Measurements from ENCODE around the gene ARL17B. TPM values are rescaled to one million over a fixed set of nuclear protein-coding genes. Genes with fewer than 3 reads are reported as not detected.
"Not testable (repeated sequence)": the region's sequence is repeated elsewhere in the genome, so short reads cannot be mapped to it uniquely, and the experiment has no call there.

ARL17B gene
- total RNA-seq, 1 experiment from 2014 or later, result 14.2 TPM

DNA sequence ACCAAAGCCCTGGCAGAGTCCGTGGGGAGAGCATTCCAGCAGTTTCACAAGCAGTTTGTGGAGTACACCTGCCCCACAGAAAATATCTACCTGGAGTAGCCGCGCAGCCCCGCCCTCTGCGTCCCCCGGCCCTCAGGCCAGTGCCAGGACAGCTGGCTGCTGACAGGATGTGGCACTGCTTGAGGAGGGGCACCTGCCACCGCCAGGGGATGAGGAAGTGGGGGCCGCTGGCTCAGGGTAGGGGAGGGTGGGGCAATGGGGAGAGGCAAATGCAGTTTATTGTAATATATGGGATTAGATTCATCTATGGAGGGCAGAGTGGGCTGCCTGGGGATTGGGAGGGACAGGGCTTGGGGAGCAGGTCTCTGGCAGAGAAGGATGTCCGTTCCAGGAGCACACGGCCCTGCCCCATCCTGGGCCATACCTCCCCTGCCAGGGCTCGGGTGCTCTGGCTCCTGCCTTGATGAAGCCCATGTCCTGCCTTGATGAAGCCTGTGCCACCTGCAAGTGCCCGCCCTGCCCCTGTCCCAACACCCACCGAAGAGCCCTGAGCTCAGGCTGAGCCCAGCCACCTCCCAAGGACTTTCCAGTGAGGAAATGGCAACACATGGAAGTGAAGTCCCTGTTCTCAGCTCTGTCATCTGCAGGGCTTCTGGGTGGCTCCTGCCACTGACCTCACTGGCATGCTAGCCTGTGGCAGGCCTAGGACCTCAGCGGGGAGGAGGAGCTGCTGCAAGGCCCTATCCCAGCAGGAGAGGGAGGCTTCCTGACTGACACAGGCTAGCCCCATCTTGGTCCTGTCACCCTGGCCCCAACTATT is 116.4 kb downstream of the ARL17B start:
- POLR2A ChIA-PET; intact Hi-C loops (cut with micrococcal nuclease); DNase-seq (ENCODE audit: unreplicated experiment); H3K36me3 Mint-ChIP-seq (ENCODE audit: insufficient read depth, unreplicated experiment); BruUV-seq (replicated peaks); H3K4me1 Mint-ChIP-seq (ENCODE audit: insufficient read depth, unreplicated experiment); H3K4me3 Mint-ChIP-seq (ENCODE audit: unreplicated experiment); H3K27ac Mint-ChIP-seq (ENCODE audit: low read depth, unreplicated experiment); H3K9me3 Mint-ChIP-seq (ENCODE audit: unreplicated experiment); CTCF ChIA-PET: not testable (repeated sequence)
- peaks cover 23% of the 10 kb centered on the region for H3K27me3 Mint-ChIP-seq (ENCODE audit: insufficient read depth, unreplicated experiment)

DNA sequence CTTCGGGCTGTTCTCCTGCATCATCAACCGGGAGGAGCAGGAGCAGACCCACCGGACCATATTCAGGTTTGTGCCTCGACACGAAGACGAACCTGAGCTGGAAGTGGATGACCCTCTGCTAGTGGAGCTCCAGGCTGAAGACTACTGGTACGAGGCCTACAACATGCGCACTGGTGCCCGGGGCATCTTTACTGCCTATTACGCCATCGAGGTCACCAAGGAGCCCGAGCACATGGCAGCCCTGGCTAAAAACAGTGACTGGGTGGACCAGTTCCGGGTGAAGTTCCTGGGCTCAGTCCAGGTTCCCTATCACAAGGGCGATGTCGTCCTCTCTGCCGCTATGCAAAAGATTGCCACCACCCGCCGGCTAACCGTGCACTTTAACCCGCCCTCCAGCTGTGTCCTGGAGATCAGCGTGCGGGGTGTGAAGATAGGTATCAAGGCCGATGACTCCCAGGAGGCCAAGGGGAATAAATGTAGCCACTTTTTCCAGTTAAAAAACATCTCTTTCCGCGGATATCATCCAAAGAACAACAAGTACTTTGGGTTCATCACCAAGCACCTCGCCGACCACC is 117.1 kb downstream of the ARL17B start:
- peaks cover 17% of the 10 kb centered on the region for H3K27me3 Mint-ChIP-seq (ENCODE audit: insufficient read depth, unreplicated experiment)
- H3K36me3 Mint-ChIP-seq (ENCODE audit: insufficient read depth, unreplicated experiment); CTCF ChIA-PET; DNase-seq (ENCODE audit: unreplicated experiment); H3K27ac Mint-ChIP-seq (ENCODE audit: low read depth, unreplicated experiment); H3K4me1 Mint-ChIP-seq (ENCODE audit: insufficient read depth, unreplicated experiment); intact Hi-C loops (cut with micrococcal nuclease); H3K9me3 Mint-ChIP-seq (ENCODE audit: unreplicated experiment); POLR2A ChIA-PET; BruUV-seq (replicated peaks); H3K4me3 Mint-ChIP-seq (ENCODE audit: unreplicated experiment): not testable (repeated sequence)

DNA sequence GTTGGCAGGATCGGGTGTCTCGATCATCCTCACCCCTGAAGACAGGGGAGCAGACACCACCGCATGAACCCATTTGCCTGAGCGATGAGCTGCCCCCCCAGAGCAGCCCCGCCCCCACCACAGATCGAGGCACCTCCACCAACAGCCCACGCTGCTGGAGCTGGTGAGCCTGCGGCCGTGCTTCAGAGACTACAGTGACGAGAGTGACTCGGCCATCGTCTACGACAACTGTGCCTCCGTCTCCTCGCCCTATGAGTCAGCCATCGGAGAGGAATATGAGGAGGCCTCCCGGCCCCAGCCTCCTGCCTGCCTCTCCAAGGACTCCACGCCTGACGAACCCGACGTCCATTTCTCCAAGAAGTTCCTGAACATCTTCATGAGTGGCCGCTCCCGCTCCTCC is 117.6 kb downstream of the ARL17B start:
- H3K9me3 Mint-ChIP-seq (ENCODE audit: unreplicated experiment); CTCF ChIA-PET; H3K4me3 Mint-ChIP-seq (ENCODE audit: unreplicated experiment); DNase-seq (ENCODE audit: unreplicated experiment); POLR2A ChIA-PET; BruUV-seq (replicated peaks); H3K27ac Mint-ChIP-seq (ENCODE audit: low read depth, unreplicated experiment); H3K4me1 Mint-ChIP-seq (ENCODE audit: insufficient read depth, unreplicated experiment); intact Hi-C loops (cut with micrococcal nuclease); H3K36me3 Mint-ChIP-seq (ENCODE audit: insufficient read depth, unreplicated experiment): not testable (repeated sequence)
- peaks cover 12% of the 10 kb centered on the region for H3K27me3 Mint-ChIP-seq (ENCODE audit: insufficient read depth, unreplicated experiment)

DNA sequence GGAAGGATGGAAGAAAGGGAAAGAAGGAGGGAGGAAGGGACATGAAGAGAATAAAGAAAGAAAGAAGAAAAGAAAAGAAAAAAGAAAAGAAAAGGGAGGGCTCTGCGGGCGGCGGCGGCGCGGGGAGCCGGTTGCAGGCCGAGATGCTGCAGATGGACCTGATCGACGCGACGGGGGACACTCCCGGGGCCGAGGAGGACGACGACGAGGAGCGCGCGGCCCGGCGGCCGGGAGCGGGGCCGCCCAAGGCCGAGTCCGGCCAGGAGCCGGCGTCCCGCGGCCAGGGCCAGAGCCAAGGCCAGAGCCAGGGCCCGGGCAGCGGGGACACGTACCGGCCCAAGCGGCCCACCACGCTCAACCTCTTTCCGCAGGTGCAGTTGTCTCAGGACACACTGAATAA is 118.1 kb downstream of the ARL17B start:
- H3K4me1 Mint-ChIP-seq (ENCODE audit: insufficient read depth, unreplicated experiment); intact Hi-C loops (cut with micrococcal nuclease); H3K27ac Mint-ChIP-seq (ENCODE audit: low read depth, unreplicated experiment); H3K9me3 Mint-ChIP-seq (ENCODE audit: unreplicated experiment); H3K36me3 Mint-ChIP-seq (ENCODE audit: insufficient read depth, unreplicated experiment); CTCF ChIA-PET; POLR2A ChIA-PET; BruUV-seq (replicated peaks); DNase-seq (ENCODE audit: unreplicated experiment); H3K4me3 Mint-ChIP-seq (ENCODE audit: unreplicated experiment): not testable (repeated sequence)
- peaks cover 11% of the 10 kb centered on the region for H3K27me3 Mint-ChIP-seq (ENCODE audit: insufficient read depth, unreplicated experiment)

DNA sequence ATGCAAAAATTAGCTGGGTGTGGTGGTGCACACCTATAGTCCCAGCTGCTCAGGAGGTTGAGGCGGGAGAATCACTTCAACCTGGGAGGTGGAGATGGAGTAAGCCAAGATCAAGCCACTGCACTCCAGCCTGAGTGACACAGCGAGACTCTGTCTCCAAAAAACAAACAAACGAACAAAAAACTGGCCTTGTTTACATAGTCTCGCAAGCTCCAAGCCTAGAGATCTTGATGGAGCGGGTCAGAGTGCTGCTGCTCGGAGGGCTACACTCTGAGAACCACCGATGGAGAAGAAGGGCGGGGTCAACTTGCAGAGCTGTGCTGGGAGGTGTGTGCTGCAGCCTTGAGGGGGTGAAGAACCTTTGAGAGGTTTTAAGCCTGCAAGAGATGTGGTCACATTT is 130.2 kb downstream of the ARL17B start:
- H3K27ac Mint-ChIP-seq (ENCODE audit: low read depth, unreplicated experiment); intact Hi-C loops (cut with micrococcal nuclease); DNase-seq (ENCODE audit: unreplicated experiment); H3K4me1 Mint-ChIP-seq (ENCODE audit: insufficient read depth, unreplicated experiment); H3K36me3 Mint-ChIP-seq (ENCODE audit: insufficient read depth, unreplicated experiment); POLR2A ChIA-PET; CTCF ChIA-PET; H3K4me3 Mint-ChIP-seq (ENCODE audit: unreplicated experiment); BruUV-seq (replicated peaks); H3K9me3 Mint-ChIP-seq (ENCODE audit: unreplicated experiment): not testable (repeated sequence)
- H3K27me3 Mint-ChIP-seq (ENCODE audit: insufficient read depth, unreplicated experiment), result peaks cover 10% of the 10 kb centered on the region

DNA sequence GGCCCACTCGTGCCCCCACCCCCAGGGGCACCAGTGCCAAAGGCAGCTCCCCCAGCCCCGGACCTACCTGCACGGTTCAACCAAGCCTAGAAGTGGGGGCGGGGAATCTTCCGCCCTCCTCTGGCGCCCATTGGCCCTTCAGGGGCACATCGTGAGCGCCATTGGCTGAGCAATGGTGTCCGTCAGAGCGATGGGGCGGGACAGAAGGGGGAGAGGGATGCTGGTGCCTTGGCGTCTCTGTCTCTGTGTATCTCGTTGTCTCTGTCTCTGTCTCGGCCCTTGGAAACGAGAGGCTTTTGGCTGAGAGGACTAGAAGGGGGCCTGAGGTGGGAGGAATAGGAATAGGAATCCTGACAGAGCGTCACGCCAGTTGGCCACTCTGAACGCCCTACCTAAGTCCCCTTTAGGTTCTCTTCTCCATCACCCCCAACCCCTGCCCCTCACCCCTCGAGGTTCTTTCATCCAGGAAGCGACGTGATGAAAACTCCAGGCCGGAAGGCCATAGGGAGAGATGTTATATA is 136.2 kb downstream of the ARL17B start:
- Mint-ChIP-seq H3K27ac (ENCODE audit: low read depth, unreplicated experiment) (peak overlapping the region; percentile 51), H3K36me3 (ENCODE audit: insufficient read depth, unreplicated experiment) (peaks cover 12% of the 10 kb centered on the region), H3K4me3 (ENCODE audit: unreplicated experiment) (peak overlapping the region; percentile 82)
- H3K4me1 Mint-ChIP-seq (ENCODE audit: insufficient read depth, unreplicated experiment); POLR2A ChIA-PET; CTCF ChIA-PET; intact Hi-C loops (cut with micrococcal nuclease); BruUV-seq (replicated peaks); H3K9me3 Mint-ChIP-seq (ENCODE audit: unreplicated experiment); H3K27me3 Mint-ChIP-seq (ENCODE audit: insufficient read depth, unreplicated experiment): not testable (repeated sequence)
- DNase-seq (ENCODE audit: unreplicated experiment), result peak; percentile 94

DNA sequence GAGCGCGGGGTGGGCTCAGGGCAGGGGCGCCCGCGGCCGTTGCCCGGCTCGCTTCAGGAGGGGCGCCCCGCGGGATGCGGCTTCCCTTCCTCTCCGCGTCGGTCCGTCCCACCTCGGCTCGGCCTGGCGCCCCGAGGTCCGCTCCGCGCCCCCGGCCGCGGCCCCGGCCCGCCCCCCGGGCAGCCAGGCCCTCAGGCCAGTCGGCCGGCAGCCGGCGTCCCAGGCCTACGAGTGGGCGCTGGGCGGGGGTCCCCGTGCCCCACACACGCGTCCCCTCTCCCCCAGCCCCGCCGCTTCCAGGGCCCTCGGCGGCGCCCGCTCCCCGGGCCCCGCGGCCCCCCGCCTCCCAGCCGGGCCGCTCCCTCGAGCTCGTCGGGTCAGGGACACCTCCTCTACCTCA is 136.7 kb downstream of the ARL17B start:
- POLR2A ChIA-PET; H3K9me3 Mint-ChIP-seq (ENCODE audit: unreplicated experiment); BruUV-seq (replicated peaks); H3K27me3 Mint-ChIP-seq (ENCODE audit: insufficient read depth, unreplicated experiment); intact Hi-C loops (cut with micrococcal nuclease); CTCF ChIA-PET; H3K4me1 Mint-ChIP-seq (ENCODE audit: insufficient read depth, unreplicated experiment): not testable (repeated sequence)
- peaks cover 17% of the 10 kb centered on the region for H3K36me3 Mint-ChIP-seq (ENCODE audit: insufficient read depth, unreplicated experiment)
- peak overlapping the region; percentile 51 for H3K27ac Mint-ChIP-seq (ENCODE audit: low read depth, unreplicated experiment)
- peak; percentile 3 for DNase-seq (ENCODE audit: unreplicated experiment)
- peak overlapping the region; percentile 82 for H3K4me3 Mint-ChIP-seq (ENCODE audit: unreplicated experiment)

Other genes with a start within 250 kb of the ARL17B start
- gene KANSL1, start 168.3 kb downstream of the ARL17B start, total RNA-seq (2022), result 67.1 and 69.0 TPM in 2 replicates
- 1.7 and 1.8 TPM in 2 replicates for gene LRRC37A, start 66.6 kb downstream of the ARL17B start, total RNA-seq (2022)
- 5.5 and 6.1 TPM in 2 replicates for gene LRRC37A2, start 150.7 kb upstream of the ARL17B start, total RNA-seq (2022)
- 18.3 and 20.7 TPM in 2 replicates for gene ARL17A, start 217.9 kb upstream of the ARL17B start, total RNA-seq (2022)
- 21.1 and 24.1 TPM in 2 replicates for gene NSF, start 228.9 kb upstream of the ARL17B start, total RNA-seq (2022)

Data from MCF 10A (cell line).